NCI-H2196 treated with DMSO at 0.1 percent for 48 hours (cell line): ENCODE results near the gene ITSN1.

Experiments
- DNase-seq: peaks from one replicate; lab custom pipeline; 2025; ENCODE audit not compliant: unreplicated experiment; lab: John Stamatoyannopoulos, UW

Gene ITSN1

GRCh38 chr21:33945652-33946270 lies 303.5 kb downstream of the ITSN1 start:
- DNase-seq = no peak

DNA sequence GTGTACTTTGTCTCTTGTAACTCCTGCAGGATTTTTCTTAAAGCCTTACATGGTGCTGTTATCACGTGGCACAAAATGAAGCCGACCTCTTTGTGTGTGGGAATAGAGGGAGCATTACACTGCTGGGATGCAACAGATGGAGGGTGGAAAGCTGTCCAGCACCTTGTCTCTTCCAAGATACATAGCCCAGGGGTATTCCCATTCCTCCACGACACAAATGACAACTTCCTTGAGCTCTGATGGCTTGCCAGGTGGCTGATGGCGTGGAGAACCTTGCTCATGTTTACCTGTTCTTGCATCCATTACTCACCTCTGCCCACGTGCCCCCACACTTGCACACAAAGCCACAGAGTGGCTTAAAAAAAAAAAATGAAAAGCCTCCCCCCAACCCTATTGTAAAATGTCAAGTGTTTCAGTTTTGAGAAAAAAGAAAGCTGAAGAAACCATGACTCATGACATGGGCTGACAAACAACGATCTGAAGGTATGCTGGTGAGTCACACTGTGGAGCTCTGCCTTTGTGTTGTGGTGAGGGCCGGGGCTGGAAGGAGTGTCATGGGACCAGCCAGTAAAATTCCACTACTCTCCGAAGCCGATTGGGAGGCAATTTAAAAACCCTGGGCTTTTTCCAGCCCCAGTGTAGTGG lies 305.3 kb downstream of the ITSN1 start:
- DNase-seq = peak; percentile 77

DNA sequence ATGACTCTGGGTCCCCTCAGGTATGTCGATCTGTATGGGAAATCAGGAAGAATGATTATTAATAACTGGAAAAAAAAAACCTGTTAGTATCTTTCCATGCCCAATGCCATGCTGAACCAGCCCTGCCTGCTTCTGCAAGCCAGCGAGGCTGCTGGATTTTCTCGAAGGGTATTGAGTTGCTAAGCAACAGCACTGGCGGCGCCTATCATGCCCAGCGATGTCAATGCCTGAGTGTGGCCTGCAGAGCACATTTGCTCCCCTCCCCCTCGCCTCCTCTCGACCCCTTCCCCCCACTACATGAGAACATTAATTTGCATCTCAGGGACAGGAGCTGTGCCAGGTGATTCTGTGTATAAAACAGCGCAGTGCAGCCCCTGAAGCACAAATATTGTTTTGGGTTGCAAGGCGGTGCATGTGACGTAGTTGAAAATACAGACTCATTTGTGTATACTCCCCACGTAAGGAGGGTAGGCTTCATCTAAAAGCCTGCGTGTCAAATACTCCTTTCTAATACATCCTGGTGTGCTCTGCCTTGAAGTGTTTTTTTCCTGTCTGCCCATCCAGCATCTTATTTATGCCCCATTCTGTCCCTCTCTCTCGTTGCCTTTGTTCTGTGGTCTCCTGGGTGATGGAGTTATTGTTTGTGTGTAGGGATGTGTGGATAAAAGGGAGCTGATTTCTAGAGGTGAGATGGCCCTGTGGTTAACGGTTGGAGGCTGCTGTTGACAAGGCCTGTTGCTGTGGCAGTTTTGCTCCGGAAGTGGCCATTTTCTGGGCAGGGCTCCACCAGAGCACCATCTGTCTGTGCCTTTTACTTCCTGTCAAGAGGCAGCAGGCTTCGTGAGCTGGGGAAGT lies 306.0 kb downstream of the ITSN1 start:
- DNase-seq = peak; percentile 62

GRCh38 chr21:33948951-33949444 lies 306.7 kb downstream of the ITSN1 start:
- DNase-seq = no peak
